Dedifferentiated amniotic fluid mesenchymal stem cell (primary cell): ENCODE results near the gene PIK3R3.

ENCODE experiments used
- DNase-seq: peaks from one replicate; pipeline ENCODE4 v3.0.0-alpha.2; 2016; ENCODE audit errors: extremely low spot score

The PIK3R3 gene

DNA sequence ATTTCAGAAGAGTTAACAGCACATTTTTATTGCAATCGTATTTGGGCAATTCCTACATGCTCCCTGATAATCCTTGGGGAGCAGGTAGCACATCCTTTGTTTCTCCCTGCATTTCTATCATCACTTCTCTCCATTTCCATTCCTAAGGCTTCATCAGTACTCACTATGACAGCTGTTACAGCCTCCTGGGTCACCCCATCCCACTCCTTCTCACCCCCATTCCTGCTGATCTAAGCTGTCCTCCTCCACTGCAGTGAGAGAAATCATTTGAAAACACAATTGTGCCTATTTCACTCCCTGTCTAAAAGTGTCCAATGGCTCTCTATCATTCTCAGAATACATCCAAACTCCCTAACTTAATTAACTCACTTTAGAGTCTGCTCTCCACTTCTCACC, 25.5 kb upstream of the PIK3R3 start:
- DNase-seq: no peak

DNA sequence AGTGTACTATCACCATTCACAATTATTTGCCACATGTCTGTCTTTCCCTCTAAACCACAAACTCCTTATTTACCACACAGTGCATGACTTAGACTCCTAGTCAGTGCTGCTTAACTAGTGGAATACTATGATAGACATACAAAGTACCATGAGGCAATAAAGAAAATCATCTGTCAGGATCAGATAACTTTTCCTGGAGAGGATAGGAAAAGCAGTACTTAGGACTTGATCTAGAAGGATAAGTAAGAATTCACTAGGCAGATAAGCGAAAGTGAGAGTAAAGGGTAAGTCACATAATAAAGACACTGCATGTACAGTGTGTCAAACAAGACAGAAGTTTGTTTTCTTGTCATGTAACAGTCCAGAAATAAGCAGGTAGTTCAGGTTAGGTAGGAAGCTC, 21.3 kb upstream of the PIK3R3 start:
- DNase-seq: no peak

GRCh38 chr1:46153228-46153627, 20.8 kb upstream of the PIK3R3 start:
- DNase-seq: no peak

- DNase-seq: peak; percentile 77
Measured at GRCh38 chr1:46152016-46152415, 19.6 kb upstream of the PIK3R3 start.

GRCh38 chr1:46150085-46150484, 17.7 kb upstream of the PIK3R3 start:
- no peak for DNase-seq

- DNase-seq: no peak
Measured at GRCh38 chr1:46148318-46148717, 15.9 kb upstream of the PIK3R3 start.

DNA sequence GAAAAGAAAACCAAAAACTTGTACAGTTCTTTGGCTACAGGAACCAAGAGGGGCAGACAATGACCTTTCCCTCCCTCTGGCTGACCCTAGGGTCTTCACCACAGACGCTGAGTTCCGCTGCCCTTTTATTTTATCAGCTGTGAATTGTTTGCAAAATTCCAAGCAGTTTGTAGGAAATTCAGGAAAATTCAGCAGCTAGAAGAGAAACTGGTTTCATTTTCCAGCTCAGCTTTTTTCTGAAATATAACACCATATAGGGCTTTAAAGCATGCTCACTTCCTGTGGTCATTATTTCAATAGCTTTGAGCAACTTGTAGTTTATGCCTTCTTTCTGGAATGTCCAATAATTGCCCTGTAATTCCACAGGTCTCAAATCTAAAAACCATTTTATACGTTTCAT, 5.5 kb upstream of the PIK3R3 start:
- peak; percentile 52 for DNase-seq

- DNase-seq: no peak
Measured at GRCh38 chr1:46136711-46137110, 4.3 kb upstream of the PIK3R3 start.

DNA sequence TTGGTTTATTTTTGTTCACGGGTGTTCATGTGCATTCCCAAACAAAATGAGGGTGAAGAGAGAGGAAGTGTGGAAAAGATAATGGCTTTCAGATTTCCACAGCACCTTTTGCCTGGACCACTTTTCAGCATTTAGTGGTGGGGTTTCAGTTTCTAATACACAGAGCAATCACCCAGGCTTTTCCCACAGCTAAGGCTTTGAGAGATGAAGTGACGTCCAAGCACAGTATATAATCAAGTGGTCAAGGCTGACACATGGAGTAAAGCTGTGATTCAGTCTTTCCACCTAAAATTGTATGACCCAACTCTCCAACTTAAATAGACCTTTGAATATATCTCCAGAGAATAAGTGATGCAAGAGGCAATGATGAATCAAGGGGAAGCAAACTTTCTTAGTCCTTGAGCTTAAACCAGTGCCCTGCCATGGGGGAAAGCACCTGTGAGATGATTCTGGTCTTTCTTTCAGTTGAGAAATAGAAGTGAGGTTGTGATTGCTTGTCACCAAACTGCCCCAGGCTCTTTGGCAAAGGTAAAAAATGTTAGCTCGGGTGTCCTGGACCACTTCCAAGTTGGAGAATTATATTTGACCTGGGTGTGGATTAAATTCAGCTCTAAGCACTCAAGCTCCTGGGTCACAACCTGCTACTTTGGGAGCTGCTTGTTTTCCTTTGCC, 2.4 kb upstream of the PIK3R3 start:
- DNase-seq: peak; percentile 69

GRCh38 chr1:46133781-46134350, 1.4 kb upstream of the PIK3R3 start:
- no peak for DNase-seq

DNA sequence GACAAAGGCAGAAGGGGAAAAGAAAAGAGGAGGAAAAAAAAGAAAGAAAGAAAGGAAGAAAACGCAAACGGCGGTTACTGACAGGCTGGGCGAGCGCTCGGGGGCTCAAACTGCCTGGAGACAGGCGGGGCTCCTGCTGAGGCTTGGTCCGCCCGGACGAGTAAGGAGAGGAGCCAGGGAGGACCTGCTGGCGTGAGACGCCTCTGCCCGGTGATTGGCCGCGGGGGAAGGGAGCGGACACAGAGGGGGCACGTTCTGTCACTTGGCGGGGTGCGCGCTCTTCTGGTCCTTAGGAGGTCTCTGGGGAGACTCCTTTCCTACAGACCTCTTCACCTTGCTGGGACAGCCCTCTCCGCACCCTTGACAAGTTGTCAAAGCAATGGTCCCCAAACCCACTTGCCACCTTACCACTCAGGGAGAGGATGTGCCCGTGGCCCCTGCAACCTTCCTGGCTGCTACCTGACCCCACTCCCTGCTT, 791 bp upstream of the PIK3R3 start:
- DNase-seq: no peak

DNA sequence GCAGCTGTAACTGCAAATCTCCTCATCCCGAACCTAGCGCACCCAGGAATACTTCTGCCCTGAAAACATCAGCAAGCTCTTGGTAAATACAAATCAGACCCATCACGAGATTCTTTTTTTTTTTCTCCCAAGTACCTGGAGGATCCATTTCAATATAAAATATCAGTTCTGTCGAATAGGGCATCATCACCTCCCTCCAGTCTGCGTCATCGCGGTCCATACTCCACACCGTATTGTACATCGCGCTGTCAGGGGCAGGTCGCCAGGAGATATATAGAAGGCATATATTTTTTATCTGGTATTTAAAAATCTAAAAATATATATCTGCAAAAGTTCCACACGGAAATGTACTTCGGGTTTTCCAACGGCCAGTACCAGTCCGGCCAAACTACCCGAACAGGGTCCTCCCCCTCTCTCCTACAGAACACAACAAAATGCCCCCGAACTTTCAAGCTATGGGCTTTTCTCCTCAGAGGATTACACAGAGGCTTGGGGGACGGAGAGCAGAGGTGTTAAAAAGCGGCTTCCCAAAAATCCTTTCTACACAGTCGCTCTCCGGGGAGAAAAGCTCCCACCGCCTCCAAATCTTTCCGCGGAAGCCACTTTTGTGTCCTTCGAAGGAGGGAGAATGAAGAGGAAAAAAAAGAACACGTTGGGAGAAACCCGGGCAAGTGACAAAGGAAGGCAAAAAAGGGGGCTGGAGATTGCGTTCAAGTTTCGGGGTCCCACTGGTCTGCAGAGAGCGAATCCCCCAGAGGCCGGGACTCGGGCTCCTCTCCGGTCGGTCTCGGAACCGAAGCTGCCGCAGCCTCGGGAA, 509 bp downstream of the PIK3R3 start:
- DNase-seq: peak; percentile 37

GRCh38 chr1:46131093-46131492, 1.3 kb downstream of the PIK3R3 start:
- peak; percentile 35 for DNase-seq

GRCh38 chr1:46130606-46131005, 1.8 kb downstream of the PIK3R3 start:
- no peak for DNase-seq

- DNase-seq: no peak
Measured at GRCh38 chr1:46130121-46130520, 2.3 kb downstream of the PIK3R3 start.

DNA sequence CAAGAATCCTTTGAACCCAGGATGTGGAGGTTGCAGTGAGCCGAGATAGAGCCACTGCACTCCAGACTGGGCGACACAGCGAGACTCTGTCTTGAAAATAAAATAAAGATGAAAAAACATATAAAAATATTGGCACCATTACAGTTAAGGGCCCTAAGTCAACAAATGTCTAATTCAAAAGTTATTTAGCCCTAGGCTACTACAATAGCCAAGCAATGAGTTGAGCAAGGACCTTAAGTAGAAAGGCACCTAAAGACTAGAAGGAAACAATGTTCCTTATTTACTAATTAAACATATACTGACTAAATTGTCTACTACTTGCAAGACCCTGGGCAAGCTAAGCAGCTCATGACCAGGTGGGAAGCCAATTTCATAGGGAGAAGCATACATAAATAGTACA, 4.1 kb downstream of the PIK3R3 start:
- no peak for DNase-seq

DNA sequence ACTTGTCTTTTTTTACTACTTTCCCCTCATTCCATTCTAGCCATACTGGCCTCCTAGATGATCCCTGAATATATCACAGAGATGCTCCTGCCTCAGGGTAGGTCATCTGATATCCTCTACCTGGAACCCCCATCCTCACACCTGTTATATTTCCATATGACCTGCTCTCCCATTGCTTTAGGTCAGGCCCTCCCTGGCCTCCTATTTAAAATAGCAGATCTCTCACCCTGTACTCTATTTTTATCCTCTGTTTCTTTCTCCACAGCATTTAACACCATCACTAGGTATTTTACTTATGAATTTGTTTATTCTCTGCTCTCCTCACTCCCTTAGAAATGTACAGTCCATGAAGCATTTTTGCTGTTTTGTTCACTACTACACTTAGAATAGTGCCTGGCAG, 13.6 kb downstream of the PIK3R3 start:
- no peak for DNase-seq

DNA sequence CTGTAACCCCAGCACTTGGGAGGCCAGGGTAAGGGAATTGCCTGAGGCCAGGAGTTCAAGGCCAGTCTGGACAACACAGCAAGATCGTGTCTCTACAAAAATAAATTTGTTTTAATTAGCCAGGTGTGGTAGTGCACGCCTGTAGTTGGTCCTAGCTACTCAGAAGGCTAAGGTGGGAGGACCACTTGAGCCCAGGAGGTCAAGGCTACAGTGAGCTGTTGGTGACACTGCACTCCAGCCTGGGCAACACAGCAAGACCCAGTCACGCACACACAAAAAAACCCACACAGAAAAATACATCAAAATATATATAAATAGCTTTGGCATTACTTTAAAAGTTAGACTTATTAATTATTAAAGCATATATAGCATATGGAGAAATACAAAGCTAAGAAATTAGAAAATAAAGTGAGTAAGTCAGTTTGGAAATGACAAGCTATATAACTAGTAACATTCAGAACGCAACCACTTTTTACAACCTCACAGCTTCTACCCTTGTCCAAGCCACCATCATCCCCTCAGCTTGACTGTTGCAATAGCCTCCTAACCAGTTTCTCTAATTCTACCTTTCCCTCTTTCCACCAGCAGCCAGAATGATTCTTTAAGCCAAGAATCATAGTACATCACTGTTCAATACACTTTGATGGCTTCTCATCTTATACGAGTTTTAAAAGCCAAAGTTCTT, 14.5 kb downstream of the PIK3R3 start:
- no peak for DNase-seq

- no peak for DNase-seq
Measured at GRCh38 chr1:46114925-46115603, 17.4 kb downstream of the PIK3R3 start.

- DNase-seq: no peak
Measured at GRCh38 chr1:46113948-46114347, 18.5 kb downstream of the PIK3R3 start.

- DNase-seq: no peak
Measured at GRCh38 chr1:46112108-46112507, 20.3 kb downstream of the PIK3R3 start.

GRCh38 chr1:46110521-46110920, 21.9 kb downstream of the PIK3R3 start:
- DNase-seq: no peak
